ENCODE measurements around the gene BDH2. TPM values are rescaled to one million over a fixed set of nuclear protein-coding genes. Genes with fewer than 3 reads are reported as not detected.

Gene BDH2
- total RNA-seq, 3 donors from 2014 or later (not counting 1 experiment from before 2014, with no cell fraction given): 12.1 to 16.6 (median 15.9) TPM

DNA sequence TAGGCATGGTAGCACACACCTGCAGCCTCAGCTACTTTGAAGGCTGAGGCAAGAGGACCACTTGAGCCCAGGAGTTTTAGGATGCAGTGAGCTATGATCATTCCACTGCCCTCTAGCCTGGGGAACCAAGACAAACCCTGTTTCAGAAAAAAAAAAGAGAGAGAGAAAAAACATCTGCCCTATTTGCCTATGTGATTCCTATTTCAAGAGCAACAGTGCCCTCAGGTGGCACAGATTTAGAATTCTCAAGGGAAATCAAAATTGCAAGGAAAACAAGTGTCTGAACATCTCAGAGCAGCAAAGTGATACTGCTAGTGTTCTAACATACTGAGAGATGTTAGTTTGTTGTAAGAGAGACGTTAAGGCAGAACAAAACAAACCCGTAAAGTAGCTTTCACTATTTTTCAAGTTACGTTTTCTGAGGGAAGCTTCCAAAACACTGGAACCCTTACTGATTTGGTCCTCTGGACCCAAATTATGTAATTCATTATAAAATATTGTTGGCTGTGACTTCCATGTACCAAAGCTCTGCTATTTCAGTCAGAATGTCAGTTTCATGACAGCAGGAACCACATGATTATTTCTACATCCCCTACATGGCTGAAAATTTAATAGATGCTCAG, 7.9 kb downstream of the BDH2 start:
- DNase-seq (peak; percentile 21 to 82), ATAC-seq (peak; percentile 61 to 88 (median 71))
- 100% methylated on average over 1 of the region's 3 CpGs for WGBS (ENCODE audit: insufficient coverage)
- no peaks in the 10 kb centered on the region for H3K27me3 Mint-ChIP-seq (ENCODE audit: low read depth in 2 of 2)
- Histone ChIP-seq H3K4me3 (ENCODE audit: low read length) (no peak overlapping the region), H3K27me3 (ENCODE audit: control insufficient read depth, insufficient read depth, low read length) (no peaks in the 10 kb centered on the region), H3K27ac (ENCODE audit: low read length) (no peak overlapping the region), H3K36me3 (ENCODE audit: control insufficient read depth, insufficient read depth, low read length) (peaks cover 16% of the 10 kb centered on the region), H3K4me1 (ENCODE audit: control insufficient read depth, insufficient read depth, low read length) (no peaks in the 10 kb centered on the region), H3K9me3 (ENCODE audit: control insufficient read depth, insufficient read depth, low read length) (no peaks in the 10 kb centered on the region)
- H3K4me1 Mint-ChIP-seq: peaks cover 10 to 13% of the 10 kb centered on the region in 2 donors
- H3K27ac Mint-ChIP-seq: peak overlapping the region in 1 of 2 donors; percentile 61
- intact Hi-C loops (cut with micrococcal nuclease): loop anchor here (1.0 to 10.0 kb wide), 2 partner anchors 45 to 467 kb away; no protein-coding TSS in a partner anchor
- peaks cover 28% of the 10 kb centered on the region for H3K36me3 Mint-ChIP-seq
- H3K9me3 Mint-ChIP-seq: no peaks in the 10 kb centered on the region
- TF ChIP-seq, protein P1, sequence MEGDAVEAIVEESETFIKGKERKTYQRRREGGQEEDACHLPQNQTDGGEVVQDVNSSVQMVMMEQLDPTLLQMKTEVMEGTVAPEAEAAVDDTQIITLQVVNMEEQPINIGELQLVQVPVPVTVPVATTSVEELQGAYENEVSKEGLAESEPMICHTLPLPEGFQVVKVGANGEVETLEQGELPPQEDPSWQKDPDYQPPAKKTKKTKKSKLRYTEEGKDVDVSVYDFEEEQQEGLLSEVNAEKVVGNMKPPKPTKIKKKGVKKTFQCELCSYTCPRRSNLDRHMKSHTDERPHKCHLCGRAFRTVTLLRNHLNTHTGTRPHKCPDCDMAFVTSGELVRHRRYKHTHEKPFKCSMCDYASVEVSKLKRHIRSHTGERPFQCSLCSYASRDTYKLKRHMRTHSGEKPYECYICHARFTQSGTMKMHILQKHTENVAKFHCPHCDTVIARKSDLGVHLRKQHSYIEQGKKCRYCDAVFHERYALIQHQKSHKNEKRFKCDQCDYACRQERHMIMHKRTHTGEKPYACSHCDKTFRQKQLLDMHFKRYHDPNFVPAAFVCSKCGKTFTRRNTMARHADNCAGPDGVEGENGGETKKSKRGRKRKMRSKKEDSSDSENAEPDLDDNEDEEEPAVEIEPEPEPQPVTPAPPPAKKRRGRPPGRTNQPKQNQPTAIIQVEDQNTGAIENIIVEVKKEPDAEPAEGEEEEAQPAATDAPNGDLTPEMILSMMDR (IDR thresholded peaks at IDR 0.05): peak; percentile 68
- no peak overlapping the region for H3K4me3 Mint-ChIP-seq

DNA sequence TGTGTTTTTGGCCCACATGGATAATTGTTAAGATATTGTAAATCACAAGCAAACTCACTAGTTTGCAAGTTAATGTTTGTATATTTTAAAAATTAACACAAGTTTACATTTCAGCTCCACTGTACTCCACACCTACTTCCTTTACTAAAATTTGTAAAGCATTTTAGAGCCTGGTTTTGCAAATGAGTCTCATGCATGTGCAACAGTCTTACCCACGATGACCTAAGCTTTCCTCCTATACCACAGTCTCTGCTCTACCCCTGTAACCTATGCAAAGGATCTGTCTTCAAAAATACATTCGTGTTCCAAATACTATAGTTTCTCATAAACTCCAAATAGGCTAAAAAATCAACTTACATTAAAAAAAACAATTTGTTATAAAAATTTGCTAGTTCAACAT, 10.2 kb downstream of the BDH2 start:
- TF ChIP-seq, protein P1 (IDR thresholded peaks at IDR 0.05): no peak
- peaks cover 25% of the 10 kb centered on the region for H3K36me3 ChIP-seq (ENCODE audit: control insufficient read depth, insufficient read depth, low read length)
- no peak overlapping the region for H3K4me3 ChIP-seq (ENCODE audit: low read length)
- 72% methylated on average over 2 of the region's 2 CpGs for WGBS (ENCODE audit: insufficient coverage)
- Mint-ChIP-seq H3K27me3 (ENCODE audit: low read depth in 2 of 2) (no peaks in the 10 kb centered on the region), H3K4me1 (peaks cover 10 to 11% of the 10 kb centered on the region in 2 donors), H3K36me3 (peaks cover 31% of the 10 kb centered on the region), H3K9me3 (no peaks in the 10 kb centered on the region), H3K27ac (no peak overlapping the region), H3K4me3 (no peak overlapping the region)
- no peaks in the 10 kb centered on the region for H3K4me1 ChIP-seq (ENCODE audit: control insufficient read depth, insufficient read depth, low read length)
- ATAC-seq: no peak
- intact Hi-C loops (cut with micrococcal nuclease): no loop called here
- no peaks in the 10 kb centered on the region for H3K27me3 ChIP-seq (ENCODE audit: control insufficient read depth, insufficient read depth, low read length)
- no peak for DNase-seq
- no peak overlapping the region for H3K27ac ChIP-seq (ENCODE audit: low read length)
- no peaks in the 10 kb centered on the region for H3K9me3 ChIP-seq (ENCODE audit: control insufficient read depth, insufficient read depth, low read length)

DNA sequence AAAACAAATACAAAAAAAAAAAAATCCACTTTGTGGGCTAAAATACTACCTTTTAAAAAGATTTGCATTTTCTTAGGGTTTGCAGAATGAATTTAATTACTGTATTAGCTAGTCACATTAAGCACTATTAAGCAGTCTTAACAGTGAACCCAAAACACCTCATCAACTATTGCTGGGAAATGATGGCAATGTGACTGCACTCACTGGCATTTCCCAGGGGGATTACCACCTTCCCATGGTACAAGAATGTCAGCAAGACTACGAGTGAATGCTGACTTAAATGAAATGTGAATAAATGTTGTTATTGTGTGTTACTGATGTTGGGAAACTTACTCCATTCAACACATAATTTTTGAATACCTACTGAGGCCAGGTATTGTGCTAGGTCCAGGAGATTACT, 13.1 kb downstream of the BDH2 start:
- intact Hi-C loops (cut with micrococcal nuclease): no loop called here

More for the DNA sequence above, 13.1 kb downstream of the BDH2 start:
- Mint-ChIP-seq H3K4me1 (no peaks in the 10 kb centered on the region), H3K27ac (no peak overlapping the region), H3K9me3 (no peaks in the 10 kb centered on the region), H3K4me3 (no peak overlapping the region), H3K36me3 (peaks cover 35% of the 10 kb centered on the region), H3K27me3 (ENCODE audit: low read depth in 2 of 2) (no peaks in the 10 kb centered on the region)
- H3K4me1 ChIP-seq (ENCODE audit: control insufficient read depth, insufficient read depth, low read length): no peaks in the 10 kb centered on the region
- no peak for DNase-seq
- H3K4me3 ChIP-seq (ENCODE audit: low read length): no peak overlapping the region
- ATAC-seq: no peak
- no peaks in the 10 kb centered on the region for H3K27me3 ChIP-seq (ENCODE audit: control insufficient read depth, insufficient read depth, low read length)
- peaks cover 28% of the 10 kb centered on the region for H3K36me3 ChIP-seq (ENCODE audit: control insufficient read depth, insufficient read depth, low read length)
- H3K27ac ChIP-seq (ENCODE audit: low read length): no peak overlapping the region
- WGBS (ENCODE audit: insufficient coverage): no CpG with 5 or more reads among the region's 1 CpG
- H3K9me3 ChIP-seq (ENCODE audit: control insufficient read depth, insufficient read depth, low read length): no peaks in the 10 kb centered on the region
- TF ChIP-seq, protein P1 (IDR thresholded peaks at IDR 0.05): no peak
